Mucosa of descending colon (tissue), 3 donors: ENCODE results near the gene TSR3. TPM values are rescaled to one million over a fixed set of nuclear protein-coding genes. Genes with fewer than 3 reads are reported as not detected.
"Not testable (repeated sequence)": the region's sequence is repeated elsewhere in the genome, so short reads cannot be mapped to it uniquely, and the experiment has no call there.

Experiments used
- ATAC-seq: fragments of 200-7000 bp; cut with Tn5 transposase; one replicate; pipeline ENCODE4 v1.9.1; 2020; ENCODE audit warnings: mild to moderate bottlenecking, moderate library complexity
- DNase-seq, 3 donors: peaks; one replicate each; pipeline ENCODE4 v3.0.0-alpha.2; 2020
- H3K36me3 ChIP-seq: fragments of 200-600 bp; one replicate; pipeline ENCODE4 v1.8.0; 2021; ENCODE audit warnings: low read depth, mild to moderate bottlenecking
- H3K4me1 ChIP-seq: fragments of 200-600 bp; one replicate; pipeline ENCODE4 v1.8.0; 2021; ENCODE audit warnings: low read depth, mild to moderate bottlenecking
- H3K4me3 ChIP-seq: fragments of 200-600 bp; one replicate; pipeline ENCODE4 v1.8.0; 2021; ENCODE audit warnings: mild to moderate bottlenecking
- H3K9me3 ChIP-seq: fragments of 200-600 bp; one replicate; pipeline ENCODE4 v1.8.0; 2021; ENCODE audit warnings: mild to moderate bottlenecking
- intact Hi-C, 2 donors: fragments of 100-400 bp; cut with DNase I in 1 of 2; cut with micrococcal nuclease in 1 of 2; formaldehyde crosslinking; loops; one replicate each; pipeline versions ENCODE4 v1.11.0 to v1.11.1; 2022; cut with DNase I, micrococcal nuclease
- total RNA-seq, 3 donors: library from RNA; stranded (reverse); fragmentation: NEBNext Ultra II Directional in 2 of 3; extraction: Animal tissue kit (Norgen Biotek cat#: 25700) in 2 of 3; gene quantifications; one replicate each; pipeline versions ENCODE4 v1.2.1 to v1.2.4, GENCODE V29; 2021 to 2023
- TF ChIP-seq, protein P1 (sequence below): fragments of 200-600 bp; IDR thresholded peaks from one replicate; pipeline ENCODE4 v1.8.0; 2022; ENCODE audit warnings: antibody characterized with exemption, mild to moderate bottlenecking
- donor health status: DM: no; HTN: no; CAD: no; lungs with moderate emphysema.
- donor health status: DM: no; HTN: no; CAD: no.
- donor health status: DM: no; HTN: yes; CAD: no.

The TSR3 gene
- total RNA-seq, 3 donors from 2014 or later: 46.4 to 57.2 (median 54.1) TPM

DNA sequence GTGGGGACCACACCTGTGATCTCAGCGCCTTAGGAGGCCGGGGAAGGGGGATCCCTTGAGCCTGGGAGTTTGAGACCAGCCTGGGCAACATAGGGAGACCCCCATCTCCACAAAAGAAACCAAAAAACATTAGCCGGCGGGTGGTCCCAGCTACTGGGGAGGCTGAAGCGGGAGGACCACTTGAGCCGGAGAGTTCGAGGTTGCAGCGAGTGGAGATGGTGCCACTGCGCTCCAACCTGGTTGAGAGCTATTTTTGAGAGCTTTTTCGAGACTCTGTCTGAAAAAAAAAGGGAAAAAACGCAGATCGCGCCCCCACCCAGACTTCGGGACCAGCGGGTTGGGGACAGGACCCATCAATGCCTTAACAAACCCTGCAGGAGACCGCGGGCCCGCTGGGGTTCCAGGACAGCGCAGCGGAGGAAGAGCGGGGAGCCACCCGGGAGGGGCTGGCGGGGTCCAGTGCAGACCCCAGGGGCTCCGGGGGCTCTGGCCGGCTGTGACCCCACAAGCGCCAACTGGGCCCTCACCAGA lies 19.0 kb downstream of the TSR3 start:
- ATAC-seq: no peak
- TF ChIP-seq, protein P1, sequence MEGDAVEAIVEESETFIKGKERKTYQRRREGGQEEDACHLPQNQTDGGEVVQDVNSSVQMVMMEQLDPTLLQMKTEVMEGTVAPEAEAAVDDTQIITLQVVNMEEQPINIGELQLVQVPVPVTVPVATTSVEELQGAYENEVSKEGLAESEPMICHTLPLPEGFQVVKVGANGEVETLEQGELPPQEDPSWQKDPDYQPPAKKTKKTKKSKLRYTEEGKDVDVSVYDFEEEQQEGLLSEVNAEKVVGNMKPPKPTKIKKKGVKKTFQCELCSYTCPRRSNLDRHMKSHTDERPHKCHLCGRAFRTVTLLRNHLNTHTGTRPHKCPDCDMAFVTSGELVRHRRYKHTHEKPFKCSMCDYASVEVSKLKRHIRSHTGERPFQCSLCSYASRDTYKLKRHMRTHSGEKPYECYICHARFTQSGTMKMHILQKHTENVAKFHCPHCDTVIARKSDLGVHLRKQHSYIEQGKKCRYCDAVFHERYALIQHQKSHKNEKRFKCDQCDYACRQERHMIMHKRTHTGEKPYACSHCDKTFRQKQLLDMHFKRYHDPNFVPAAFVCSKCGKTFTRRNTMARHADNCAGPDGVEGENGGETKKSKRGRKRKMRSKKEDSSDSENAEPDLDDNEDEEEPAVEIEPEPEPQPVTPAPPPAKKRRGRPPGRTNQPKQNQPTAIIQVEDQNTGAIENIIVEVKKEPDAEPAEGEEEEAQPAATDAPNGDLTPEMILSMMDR: no peak
- Histone ChIP-seq H3K9me3 (no peaks in the 10 kb centered on the region), H3K4me1 (peaks cover 24% of the 10 kb centered on the region), H3K4me3 (no peak overlapping the region), H3K36me3 (no peaks in the 10 kb centered on the region)
- DNase-seq: no peak
- intact Hi-C loops: no loop called here

DNA sequence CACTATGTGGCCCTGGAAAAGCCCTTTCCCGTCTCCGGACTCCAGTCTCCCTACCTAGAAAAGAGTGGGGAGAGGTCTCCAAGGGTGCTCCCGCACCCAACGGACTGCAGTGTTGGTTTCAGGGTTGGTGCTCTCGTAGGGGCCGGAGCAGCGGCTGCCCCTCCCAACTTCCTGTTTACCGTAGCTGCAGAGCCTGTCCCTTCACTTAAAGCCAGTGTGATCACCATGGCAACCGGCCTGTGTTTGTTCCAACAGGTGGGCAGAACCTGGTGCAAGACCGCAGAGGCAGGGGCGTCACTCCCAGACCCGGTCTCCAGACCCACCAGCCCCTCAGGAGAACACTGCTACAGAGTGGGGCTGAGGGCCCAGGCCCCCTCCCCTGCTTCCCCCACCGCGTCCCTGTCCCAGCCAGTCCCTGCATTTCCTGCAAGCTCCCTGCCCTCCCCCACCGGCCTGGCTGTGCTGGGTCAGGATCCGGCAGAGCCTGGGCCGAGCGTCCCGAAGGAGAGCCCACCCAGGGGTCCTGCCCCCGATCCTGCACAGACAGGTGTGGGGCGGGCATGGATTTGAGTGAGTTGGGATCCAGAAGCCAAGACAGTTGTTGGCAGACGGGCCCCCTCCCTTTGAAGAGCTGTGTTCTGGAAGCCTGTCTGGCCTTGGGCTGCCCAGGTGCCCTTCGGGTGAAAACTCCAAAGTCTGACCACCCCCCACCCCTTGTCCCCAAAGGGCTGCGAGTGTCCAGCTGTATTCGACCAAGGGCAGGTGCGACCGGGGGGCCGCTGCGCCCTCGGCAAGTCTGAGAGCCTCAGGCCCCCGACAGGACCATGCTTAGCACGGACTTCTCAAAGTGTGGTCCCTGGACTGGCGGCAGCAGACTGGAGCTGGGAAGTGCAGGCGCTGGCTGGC lies 19.7 kb downstream of the TSR3 start:
- no peaks in the 10 kb centered on the region for H3K9me3 ChIP-seq
- intact Hi-C loops: no loop called here
- TF ChIP-seq, protein P1: no peak
- no peak overlapping the region for H3K4me3 ChIP-seq
- H3K36me3 ChIP-seq: no peaks in the 10 kb centered on the region
- DNase-seq (peak; percentile 67 to 86 (median 77)), ATAC-seq (peak; percentile 79)
- H3K4me1 ChIP-seq: peaks cover 24% of the 10 kb centered on the region

DNA sequence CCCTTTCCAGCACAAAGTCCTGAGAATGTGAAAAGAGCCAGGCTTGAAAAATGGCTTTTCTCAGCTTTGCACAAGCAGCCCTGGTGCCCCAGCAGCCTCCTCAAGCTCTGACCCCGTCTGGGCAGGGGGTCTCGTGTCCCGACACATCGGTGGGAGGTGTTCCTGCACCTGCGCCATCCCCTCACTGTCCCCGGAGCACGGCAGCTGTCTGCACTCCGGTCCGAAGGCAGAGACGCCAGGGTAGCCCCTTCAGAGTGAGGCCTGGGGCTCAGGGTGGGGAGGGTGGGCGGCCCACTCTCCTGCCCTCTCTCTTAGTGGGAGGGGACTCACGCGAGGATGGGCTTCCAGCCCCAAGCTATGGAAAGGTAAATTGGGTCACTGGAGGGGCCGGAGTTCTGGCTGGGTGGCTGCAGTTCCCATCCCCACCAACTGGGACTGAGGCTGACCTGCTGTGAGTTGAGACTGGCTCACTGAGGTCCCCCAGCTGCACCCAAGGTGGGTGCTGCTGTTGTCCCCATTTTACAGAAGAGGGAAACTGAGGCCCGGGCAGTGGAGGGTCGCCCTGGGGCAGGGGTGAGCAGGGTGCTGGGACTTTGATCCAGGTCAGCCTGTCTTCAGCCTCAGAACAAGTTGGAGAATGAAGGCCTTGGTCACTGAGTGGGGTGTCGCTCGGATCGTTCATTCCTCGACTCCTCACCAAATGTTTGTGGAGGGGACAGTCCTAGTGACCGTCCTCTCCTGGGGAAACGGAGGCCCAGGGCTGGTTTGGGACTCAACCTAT lies 20.6 kb downstream of the TSR3 start:
- Histone ChIP-seq H3K4me1 (peaks cover 24% of the 10 kb centered on the region), H3K36me3 (no peaks in the 10 kb centered on the region), H3K4me3 (no peak overlapping the region), H3K9me3 (no peaks in the 10 kb centered on the region)
- no peak for ATAC-seq
- intact Hi-C loops: no loop called here
- TF ChIP-seq, protein P1: no peak
- DNase-seq: no peak

DNA sequence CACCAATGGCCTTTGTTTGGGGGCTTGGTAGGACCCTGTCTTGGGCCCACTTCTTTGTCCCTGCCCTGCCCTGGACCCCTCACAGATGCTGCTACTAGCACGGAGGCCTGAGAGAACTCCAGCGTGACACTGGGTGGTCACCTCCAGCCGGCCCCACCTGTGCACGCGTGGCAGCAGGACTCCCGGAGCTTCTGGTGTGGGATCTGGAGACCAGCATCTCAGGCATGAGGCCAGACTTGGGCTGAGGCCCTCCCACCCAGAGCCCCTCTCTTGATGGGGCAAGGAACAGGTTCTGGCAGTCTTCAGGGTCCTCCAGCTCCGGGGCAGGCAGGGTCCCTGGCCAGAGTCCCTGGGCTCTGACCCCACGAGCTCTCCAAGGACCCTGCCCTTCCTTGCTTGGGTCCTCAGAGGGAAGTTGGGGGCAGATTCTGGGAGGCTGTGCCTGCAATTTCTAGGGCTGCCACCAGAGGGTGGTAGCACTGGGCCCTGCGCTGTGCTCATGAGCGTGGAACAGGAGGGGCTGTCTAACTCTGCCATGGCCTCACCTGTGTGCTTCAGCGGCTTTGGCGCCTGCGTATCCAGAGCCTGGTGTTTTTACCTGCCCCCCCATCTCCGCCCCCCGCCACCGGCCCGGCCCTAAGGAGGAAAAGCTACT lies 21.3 kb downstream of the TSR3 start:
- no peak overlapping the region for H3K4me3 ChIP-seq
- intact Hi-C loops: no loop called here
- H3K9me3 ChIP-seq: no peaks in the 10 kb centered on the region
- TF ChIP-seq, protein P1: peak; percentile 27
- no peak for ATAC-seq
- H3K4me1 ChIP-seq: peaks cover 24% of the 10 kb centered on the region
- DNase-seq: no peak
- no peaks in the 10 kb centered on the region for H3K36me3 ChIP-seq

DNA sequence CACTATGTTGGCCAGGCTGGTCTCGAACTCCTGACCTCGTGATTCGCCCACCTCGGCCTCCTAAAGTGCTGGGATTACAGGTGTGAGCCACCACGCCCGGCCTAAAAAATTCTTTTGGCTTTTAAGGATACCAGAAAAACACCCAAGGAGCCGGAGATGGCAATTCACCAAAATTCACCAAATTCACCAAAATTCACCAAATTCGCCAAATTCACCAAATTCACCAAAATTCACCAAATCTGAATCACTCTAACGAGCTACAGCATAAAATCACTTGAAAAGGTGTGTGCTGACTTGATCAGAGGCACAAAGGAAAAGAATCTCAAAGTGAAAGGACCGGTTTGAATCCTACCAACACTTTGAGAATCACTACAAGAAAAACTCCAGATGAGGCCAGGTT lies 22.7 kb downstream of the TSR3 start:
- H3K9me3 ChIP-seq, ATAC-seq, intact Hi-C loops, H3K4me3 ChIP-seq, DNase-seq, H3K36me3 ChIP-seq: not testable (repeated sequence)
- H3K4me1 ChIP-seq: peaks cover 19% of the 10 kb centered on the region

DNA sequence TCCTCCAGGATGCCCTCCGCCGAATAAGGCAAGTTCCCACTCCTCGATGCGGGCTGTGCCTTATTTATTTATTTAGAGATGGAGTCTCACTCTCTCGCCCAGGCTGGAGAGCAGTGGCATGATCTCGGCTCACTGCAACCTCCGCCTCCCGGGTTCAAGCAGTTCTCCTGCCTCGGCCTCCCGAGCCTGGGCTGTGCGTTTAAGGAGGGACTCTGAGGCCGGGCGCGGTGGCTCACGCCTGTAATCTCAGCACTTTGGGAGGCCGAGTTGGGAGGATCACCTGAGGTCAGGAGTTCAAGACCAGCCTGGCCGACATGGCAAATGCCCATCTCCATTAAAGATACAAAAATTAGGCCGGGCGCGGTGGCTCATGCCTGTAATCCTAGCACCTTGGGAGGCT lies 23.5 kb downstream of the TSR3 start:
- H3K9me3 ChIP-seq, ATAC-seq, H3K36me3 ChIP-seq, DNase-seq, intact Hi-C loops, H3K4me3 ChIP-seq: not testable (repeated sequence)
- peaks cover 15% of the 10 kb centered on the region for H3K4me1 ChIP-seq
